HepG2 (cell line): Measurements from ENCODE around the gene DMGDH. TPM values are rescaled to one million over a fixed set of nuclear protein-coding genes. Genes with fewer than 3 reads are reported as not detected.

Experiments
- DPF2 ChIP-seq: sonication (generic); formaldehyde crosslinking; IDR thresholded peaks from 2 replicates; pipeline ENCODE4 v1.4.0; 2020; ENCODE audit warnings: mild to moderate bottlenecking, low read depth, missing genetic modification reagents, borderline replicate concordance
- HNRNPL ChIP-seq: fragments of 200-400 bp; formaldehyde crosslinking; IDR thresholded peaks from 2 replicates; pipeline ENCODE4 v1.6.1; 2017; ENCODE audit warnings: mild to moderate bottlenecking, low read depth, low read length
- KDM6A ChIP-seq: IDR thresholded peaks from 2 replicates; pipeline ENCODE4 v1.6.1; 2016; ENCODE audit warnings: low read depth
- KMT2A ChIP-seq: sonication (generic); formaldehyde crosslinking; IDR thresholded peaks from 2 replicates; pipeline ENCODE4 v1.4.0; 2020; ENCODE audit warnings: missing genetic modification reagents
- MAFF ChIP-seq: IDR thresholded peaks from 2 replicates; pipeline ENCODE4 v1.6.1; 2011; ENCODE audit warnings: low read depth, low read length, improper control_type of control experiment
- SAFB2 ChIP-seq: sonication (generic); formaldehyde crosslinking; IDR thresholded peaks from 2 replicates; pipeline ENCODE4 v1.5.1; 2020; ENCODE audit warnings: missing genetic modification reagents, low read depth, mild to moderate bottlenecking, borderline replicate concordance
- SP4 ChIP-seq: sonication (generic); formaldehyde crosslinking; IDR thresholded peaks from 2 replicates; pipeline ENCODE4 v1.8.1; 2023; ENCODE audit warnings: mild to moderate bottlenecking, missing genetic modification reagents
- SRSF9 ChIP-seq: fragments of 200-400 bp; formaldehyde crosslinking; IDR thresholded peaks from 2 replicates; pipeline ENCODE4 v1.6.1; 2018; ENCODE audit warnings: borderline replicate concordance, mild to moderate bottlenecking, low read depth, low read length; ENCODE audit not compliant: insufficient read depth, poor library complexity, severe bottlenecking
- YY1 ChIP-seq: IDR thresholded peaks from 2 replicates; pipeline ENCODE4 v1.6.1; 2011; ENCODE audit warnings: low read length, low read depth, moderate library complexity, mild to moderate bottlenecking; ENCODE audit not compliant: insufficient read depth, insufficient replicate concordance
- ZBTB7A ChIP-seq: sonication (generic); formaldehyde crosslinking; IDR thresholded peaks from 2 replicates; pipeline ENCODE4 v1.8.0; 2022; ENCODE audit warnings: mild to moderate bottlenecking, missing genetic modification reagents
- ZNF292 ChIP-seq: sonication (generic); formaldehyde crosslinking; IDR thresholded peaks from 2 replicates; pipeline ENCODE4 v1.8.1; 2022; ENCODE audit warnings: mild to moderate bottlenecking, low read depth, missing genetic modification reagents, borderline replicate concordance
- ZNF556 ChIP-seq: sonication (generic); formaldehyde crosslinking; IDR thresholded peaks from 2 replicates; pipeline ENCODE4 v1.4.0; 2020; ENCODE audit warnings: mild to moderate bottlenecking, missing genetic modification reagents, borderline replicate concordance
- ZNF891 ChIP-seq: sonication (generic); formaldehyde crosslinking; IDR thresholded peaks from 2 replicates; pipeline ENCODE4 v1.5.0; 2020; ENCODE audit warnings: mild to moderate bottlenecking, missing genetic modification reagents
- polyA plus RNA-seq, 8 experiments: library from polyadenylated mRNA; depleted of rRNA in 3 of 8; stranded (reverse) in 7 of 8; unstranded in 1 of 8; fragments of >200 nt; fragmentation: Illumina TruSeq in 4 of 8; extraction: Trizol in 4 of 8; gene quantifications; 2 replicates each; pipeline versions ENCODE4 v1.2.1 to v1.2.3, GENCODE V29; 2011 to 2016; ENCODE audit warnings: low read depth in 4 of 8, missing spikeins in 1 of 8, mixed read lengths in 1 of 8; ENCODE audit not compliant: insufficient read depth in 1 of 8
- total RNA-seq, 5 experiments: library from RNA; depleted of rRNA; stranded (reverse); fragments of >200 nt; fragmentation: Illumina TruSeq; extraction: Trizol; gene quantifications; 2 replicates each; pipeline ENCODE4 v1.2.3, GENCODE V29; 2016; ENCODE audit warnings: low read depth in 1 of 5
- TF ChIP-seq, protein P1 (sequence below): sonication (generic); formaldehyde crosslinking; IDR thresholded peaks from 2 replicates; pipeline ENCODE4; 2020; ENCODE audit warnings: missing genetic modification reagents, mild to moderate bottlenecking, borderline replicate concordance
- TF ChIP-seq, protein P2 (sequence below): IDR thresholded peaks from 2 replicates; pipeline ENCODE4 v1.4.0; 2020; ENCODE audit warnings: mild to moderate bottlenecking, missing genetic modification reagents
- TF ChIP-seq, protein P3 (sequence below): sonication (generic); formaldehyde crosslinking; IDR thresholded peaks from 2 replicates; pipeline ENCODE4 v1.8.0; 2022; ENCODE audit warnings: missing genetic modification reagents, low read depth, mild to moderate bottlenecking, borderline replicate concordance
- TF ChIP-seq, protein P4 (sequence below): IDR thresholded peaks from 2 replicates; pipeline ENCODE4 v1.6.1; 2012; ENCODE audit warnings: inconsistent platforms
- TF ChIP-seq, protein P5 (sequence below): sonication (generic); formaldehyde crosslinking; IDR thresholded peaks from 2 replicates; pipeline ENCODE4 v1.4.0; 2020; ENCODE audit warnings: mild to moderate bottlenecking, missing genetic modification reagents

The DMGDH gene
- total and polyA plus RNA-seq, 2 of the 13 experiments (the other 11 are each of a cell fraction or from before 2014, with no cell fraction given), result 3.6 to 7.9 TPM

DNA sequence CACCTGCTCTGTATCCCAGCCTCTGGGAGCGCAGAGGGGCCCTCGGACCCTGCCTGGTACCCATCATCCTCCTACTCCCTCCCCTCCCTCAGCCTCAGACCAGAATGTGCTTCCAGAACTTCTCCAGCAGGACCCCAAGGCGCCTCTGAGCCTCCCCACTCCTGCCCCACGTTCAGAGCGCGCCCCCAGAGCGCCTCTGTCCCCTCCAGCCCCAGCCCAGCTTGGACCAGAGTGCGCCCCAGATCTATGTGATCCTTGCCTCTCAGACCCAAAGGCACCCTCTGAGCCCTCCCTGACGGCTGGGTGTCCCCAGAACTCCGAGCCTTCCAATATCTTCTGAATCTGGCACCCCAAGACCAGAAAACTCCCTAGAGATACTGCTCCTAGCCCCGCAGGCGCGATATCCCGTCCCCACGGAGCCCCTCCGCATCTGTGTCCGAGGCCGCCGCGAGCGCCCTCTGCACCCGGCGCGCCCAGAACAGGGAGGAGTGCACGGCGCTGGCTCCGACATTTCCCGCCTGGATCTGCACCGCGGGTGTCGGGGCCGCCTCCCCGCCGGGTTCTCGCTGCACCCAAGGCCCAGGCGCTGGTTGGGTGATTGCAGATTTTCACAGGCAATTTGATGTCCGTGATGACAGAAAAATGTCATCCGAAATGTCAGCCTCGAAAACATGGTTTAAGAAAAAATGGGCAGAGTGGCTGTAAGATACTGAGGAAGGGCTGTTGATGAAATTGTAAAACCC is 42.7 kb upstream of the DMGDH start (continued):
- no peak for TF ChIP-seq SP4 (CRISPR knock-in tag)
- 0 out of 2 replicates have a peak, but pooled peaks have one; percentile 27 for TF ChIP-seq ZBTB7A (CRISPR knock-in tag)
- no peak for TF ChIP-seq ZNF292 (CRISPR knock-in tag)
- TF ChIP-seq, protein P1, sequence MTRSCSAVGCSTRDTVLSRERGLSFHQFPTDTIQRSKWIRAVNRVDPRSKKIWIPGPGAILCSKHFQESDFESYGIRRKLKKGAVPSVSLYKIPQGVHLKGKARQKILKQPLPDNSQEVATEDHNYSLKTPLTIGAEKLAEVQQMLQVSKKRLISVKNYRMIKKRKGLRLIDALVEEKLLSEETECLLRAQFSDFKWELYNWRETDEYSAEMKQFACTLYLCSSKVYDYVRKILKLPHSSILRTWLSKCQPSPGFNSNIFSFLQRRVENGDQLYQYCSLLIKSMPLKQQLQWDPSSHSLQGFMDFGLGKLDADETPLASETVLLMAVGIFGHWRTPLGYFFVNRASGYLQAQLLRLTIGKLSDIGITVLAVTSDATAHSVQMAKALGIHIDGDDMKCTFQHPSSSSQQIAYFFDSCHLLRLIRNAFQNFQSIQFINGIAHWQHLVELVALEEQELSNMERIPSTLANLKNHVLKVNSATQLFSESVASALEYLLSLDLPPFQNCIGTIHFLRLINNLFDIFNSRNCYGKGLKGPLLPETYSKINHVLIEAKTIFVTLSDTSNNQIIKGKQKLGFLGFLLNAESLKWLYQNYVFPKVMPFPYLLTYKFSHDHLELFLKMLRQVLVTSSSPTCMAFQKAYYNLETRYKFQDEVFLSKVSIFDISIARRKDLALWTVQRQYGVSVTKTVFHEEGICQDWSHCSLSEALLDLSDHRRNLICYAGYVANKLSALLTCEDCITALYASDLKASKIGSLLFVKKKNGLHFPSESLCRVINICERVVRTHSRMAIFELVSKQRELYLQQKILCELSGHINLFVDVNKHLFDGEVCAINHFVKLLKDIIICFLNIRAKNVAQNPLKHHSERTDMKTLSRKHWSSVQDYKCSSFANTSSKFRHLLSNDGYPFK (CRISPR knock-in tag), result no peak
- no peak for TF ChIP-seq SRSF9
- TF ChIP-seq ZNF556 (CRISPR knock-in tag), result no peak
- TF ChIP-seq MAFF, result no peak
- no peak for TF ChIP-seq HNRNPL
- TF ChIP-seq DPF2 (CRISPR knock-in tag), result no peak
- TF ChIP-seq SAFB2, result no peak
- TF ChIP-seq, protein P2, sequence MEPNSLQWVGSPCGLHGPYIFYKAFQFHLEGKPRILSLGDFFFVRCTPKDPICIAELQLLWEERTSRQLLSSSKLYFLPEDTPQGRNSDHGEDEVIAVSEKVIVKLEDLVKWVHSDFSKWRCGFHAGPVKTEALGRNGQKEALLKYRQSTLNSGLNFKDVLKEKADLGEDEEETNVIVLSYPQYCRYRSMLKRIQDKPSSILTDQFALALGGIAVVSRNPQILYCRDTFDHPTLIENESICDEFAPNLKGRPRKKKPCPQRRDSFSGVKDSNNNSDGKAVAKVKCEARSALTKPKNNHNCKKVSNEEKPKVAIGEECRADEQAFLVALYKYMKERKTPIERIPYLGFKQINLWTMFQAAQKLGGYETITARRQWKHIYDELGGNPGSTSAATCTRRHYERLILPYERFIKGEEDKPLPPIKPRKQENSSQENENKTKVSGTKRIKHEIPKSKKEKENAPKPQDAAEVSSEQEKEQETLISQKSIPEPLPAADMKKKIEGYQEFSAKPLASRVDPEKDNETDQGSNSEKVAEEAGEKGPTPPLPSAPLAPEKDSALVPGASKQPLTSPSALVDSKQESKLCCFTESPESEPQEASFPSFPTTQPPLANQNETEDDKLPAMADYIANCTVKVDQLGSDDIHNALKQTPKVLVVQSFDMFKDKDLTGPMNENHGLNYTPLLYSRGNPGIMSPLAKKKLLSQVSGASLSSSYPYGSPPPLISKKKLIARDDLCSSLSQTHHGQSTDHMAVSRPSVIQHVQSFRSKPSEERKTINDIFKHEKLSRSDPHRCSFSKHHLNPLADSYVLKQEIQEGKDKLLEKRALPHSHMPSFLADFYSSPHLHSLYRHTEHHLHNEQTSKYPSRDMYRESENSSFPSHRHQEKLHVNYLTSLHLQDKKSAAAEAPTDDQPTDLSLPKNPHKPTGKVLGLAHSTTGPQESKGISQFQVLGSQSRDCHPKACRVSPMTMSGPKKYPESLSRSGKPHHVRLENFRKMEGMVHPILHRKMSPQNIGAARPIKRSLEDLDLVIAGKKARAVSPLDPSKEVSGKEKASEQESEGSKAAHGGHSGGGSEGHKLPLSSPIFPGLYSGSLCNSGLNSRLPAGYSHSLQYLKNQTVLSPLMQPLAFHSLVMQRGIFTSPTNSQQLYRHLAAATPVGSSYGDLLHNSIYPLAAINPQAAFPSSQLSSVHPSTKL, result no peak
- no peak for TF ChIP-seq YY1
- TF ChIP-seq ZNF891 (CRISPR knock-in tag), result peak; percentile 42; the same call in 1 of the 2 replicates
- TF ChIP-seq, protein P3, sequence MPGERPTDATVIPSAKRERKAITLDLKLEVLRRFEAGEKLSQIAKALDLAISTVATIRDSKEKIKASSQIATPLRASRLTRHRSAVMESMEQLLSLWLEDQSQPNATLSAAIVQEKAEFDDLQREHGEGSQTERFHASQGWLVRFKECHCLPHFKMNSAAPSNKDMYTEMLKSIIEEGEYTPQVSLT, result no peak
- TF ChIP-seq, protein P4, sequence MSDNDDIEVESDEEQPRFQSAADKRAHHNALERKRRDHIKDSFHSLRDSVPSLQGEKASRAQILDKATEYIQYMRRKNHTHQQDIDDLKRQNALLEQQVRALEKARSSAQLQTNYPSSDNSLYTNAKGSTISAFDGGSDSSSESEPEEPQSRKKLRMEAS, result peak; percentile 49
- TF ChIP-seq, protein P5, sequence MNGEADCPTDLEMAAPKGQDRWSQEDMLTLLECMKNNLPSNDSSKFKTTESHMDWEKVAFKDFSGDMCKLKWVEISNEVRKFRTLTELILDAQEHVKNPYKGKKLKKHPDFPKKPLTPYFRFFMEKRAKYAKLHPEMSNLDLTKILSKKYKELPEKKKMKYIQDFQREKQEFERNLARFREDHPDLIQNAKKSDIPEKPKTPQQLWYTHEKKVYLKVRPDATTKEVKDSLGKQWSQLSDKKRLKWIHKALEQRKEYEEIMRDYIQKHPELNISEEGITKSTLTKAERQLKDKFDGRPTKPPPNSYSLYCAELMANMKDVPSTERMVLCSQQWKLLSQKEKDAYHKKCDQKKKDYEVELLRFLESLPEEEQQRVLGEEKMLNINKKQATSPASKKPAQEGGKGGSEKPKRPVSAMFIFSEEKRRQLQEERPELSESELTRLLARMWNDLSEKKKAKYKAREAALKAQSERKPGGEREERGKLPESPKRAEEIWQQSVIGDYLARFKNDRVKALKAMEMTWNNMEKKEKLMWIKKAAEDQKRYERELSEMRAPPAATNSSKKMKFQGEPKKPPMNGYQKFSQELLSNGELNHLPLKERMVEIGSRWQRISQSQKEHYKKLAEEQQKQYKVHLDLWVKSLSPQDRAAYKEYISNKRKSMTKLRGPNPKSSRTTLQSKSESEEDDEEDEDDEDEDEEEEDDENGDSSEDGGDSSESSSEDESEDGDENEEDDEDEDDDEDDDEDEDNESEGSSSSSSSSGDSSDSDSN (CRISPR knock-in tag), result peak; percentile 62
- TF ChIP-seq KDM6A (CRISPR knock-in tag), result no peak
- no peak for TF ChIP-seq KMT2A
